HG02885 (cell line): ENCODE measurements around the gene SGMS2.
"Not testable (repeated sequence)": the region's sequence is repeated elsewhere in the genome, so short reads cannot be mapped to it uniquely, and the experiment has no call there.

Experiments used
- ATAC-seq: cut with Tn5 transposase; IDR thresholded peaks from one replicate; pipeline ENCODE4 v1.9.1; 2021; ENCODE audit warnings: mild to moderate bottlenecking; ENCODE audit not compliant: unreplicated experiment, poor library complexity

SGMS2 gene

DNA sequence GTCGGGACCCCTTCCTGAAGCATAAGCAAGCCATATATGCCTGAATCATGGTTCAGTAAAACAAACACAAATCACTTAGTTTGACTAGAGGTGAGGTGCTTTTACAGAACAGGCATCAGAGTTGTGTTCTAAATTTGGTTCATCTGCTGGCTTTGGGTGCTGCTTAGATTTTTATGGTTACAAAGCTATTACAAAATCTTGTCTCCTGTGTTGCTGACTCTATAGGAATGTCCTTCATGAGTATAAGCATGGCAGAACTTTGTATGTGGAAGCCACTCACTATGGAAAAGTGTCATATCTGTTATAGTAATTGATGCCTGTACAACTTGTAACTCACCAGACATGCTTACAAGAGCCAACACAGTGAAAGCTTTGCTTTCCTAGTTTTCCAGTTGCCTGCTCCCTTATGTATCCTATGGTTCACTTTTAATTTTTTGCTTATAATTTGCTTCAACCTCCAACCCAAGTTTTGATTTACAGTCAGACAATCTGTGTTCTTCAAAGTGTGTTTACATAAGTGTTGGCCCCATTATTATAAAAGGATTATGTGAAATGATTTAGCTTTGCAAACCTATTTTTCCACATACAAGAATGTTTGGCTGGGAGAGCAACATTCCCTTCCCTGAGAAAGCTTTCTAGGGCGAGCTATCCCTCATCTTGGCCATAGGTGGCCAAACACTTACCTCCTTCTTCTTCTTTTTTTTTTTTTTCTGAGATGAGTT lies 76.6 kb downstream of the SGMS2 start:
- no peak for ATAC-seq

DNA sequence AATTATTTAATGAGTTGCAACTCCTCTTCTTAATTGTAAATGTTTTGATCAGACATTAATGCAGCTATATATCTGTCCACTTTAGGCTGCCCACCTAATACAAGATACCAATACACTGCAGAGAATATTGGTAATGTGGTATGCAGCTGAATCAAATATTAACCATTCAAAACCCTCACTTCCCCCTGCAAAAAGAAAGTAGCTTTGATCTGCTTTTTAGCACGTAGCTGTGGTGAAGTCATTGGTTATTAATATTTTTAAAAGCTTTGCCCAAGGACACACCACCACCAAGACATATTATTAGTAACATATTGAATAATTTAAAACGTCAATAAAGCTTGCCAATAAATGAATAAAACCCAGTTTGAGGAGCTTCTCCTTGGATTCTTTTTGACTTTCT lies 78.0 kb downstream of the SGMS2 start:
- ATAC-seq: peak; percentile 56

DNA sequence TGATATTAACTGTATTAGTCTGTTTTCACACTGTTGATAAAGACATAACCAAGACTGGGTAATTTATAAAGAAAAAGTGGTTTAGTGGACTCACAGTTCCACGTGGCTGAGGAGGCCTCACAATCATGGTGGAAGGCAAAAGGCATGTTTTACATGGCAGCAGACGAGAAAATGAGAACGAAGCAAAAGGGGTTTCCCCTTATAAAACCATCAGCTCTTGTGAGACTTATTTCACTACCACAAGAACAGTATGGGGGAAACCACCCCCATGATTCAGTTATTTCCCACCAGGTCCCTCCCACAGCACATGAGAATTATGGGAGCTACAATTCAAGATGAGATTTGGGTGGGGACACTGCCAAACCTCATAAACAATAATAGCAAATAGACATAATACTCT lies 80.3 kb downstream of the SGMS2 start:
- ATAC-seq: not testable (repeated sequence)

DNA sequence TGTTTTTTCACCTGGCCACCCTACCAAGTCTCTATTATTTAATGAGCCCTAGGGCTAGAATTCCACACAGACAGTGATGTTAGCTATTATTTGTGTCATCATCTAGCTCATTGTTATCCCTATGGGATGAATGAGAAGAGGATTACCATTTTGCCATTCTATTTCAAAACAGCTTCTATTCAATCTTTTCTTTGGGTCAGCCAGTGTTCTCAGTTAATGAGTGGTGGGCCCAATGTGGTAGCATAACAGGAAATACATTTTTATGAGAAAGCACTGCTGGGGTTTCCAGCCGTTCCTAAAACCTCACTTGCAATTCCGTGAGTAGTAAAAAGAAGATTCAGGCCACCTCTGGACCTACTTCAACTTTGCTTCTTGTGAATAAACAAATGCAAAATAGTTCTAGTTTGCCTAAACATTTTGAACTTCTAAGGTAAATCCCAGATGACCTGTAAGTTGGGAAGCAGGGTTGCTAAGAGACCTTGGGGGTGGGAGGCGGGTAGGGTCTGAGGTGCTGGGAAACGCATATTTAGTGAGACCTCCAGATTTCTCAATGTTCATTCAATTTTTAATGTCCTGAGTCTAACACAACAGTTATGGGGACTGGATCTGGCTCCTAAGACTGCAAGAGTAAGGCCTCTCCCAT lies 81.8 kb downstream of the SGMS2 start:
- no peak for ATAC-seq

DNA sequence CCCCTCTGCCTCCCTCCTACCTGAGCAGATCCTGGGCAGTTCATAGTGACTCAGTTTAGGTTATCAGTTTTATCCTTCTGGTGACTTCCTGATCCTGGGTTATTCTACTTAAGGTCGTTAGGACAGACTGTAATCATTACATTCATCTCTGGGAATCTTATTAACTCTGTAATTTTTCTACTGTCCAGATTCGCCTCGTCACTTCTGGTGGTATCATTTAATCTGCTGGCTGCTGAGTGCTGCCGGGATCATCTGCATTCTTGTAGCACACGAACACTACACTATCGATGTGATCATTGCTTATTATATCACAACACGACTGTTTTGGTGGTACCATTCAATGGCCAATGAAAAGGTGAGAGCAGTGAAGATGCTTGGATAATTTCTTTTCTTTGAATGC lies 83.6 kb downstream of the SGMS2 start:
- ATAC-seq: no peak

DNA sequence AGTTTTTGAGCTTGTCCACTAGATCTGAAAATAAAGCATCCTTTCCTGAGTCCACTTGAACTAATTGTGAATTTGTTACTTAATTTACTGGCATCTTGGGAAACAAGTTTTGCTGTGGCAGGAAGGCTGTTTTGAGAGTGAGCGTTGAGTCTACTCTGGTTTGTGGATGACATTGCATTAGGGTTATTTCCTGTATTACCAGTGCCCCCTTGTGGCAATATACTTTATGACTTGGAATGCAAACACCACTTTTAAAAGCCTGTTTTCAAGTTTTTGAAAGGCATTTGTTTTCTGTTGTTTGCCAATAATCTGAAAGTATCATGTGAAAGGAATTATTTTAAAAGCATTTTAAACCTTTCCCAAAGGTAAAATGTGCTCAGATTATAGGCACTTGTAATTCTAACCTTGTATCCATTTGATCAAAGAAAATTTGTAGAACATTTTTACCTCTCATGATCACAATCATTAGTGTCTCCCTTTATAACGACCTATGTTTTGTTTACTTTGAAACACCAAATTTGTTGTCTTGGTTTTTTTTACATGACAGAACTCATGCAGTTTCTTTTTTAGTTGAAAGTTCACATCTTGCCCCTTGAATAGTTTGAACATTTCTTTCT lies 88.7 kb downstream of the SGMS2 start:
- ATAC-seq: peak; percentile 96

DNA sequence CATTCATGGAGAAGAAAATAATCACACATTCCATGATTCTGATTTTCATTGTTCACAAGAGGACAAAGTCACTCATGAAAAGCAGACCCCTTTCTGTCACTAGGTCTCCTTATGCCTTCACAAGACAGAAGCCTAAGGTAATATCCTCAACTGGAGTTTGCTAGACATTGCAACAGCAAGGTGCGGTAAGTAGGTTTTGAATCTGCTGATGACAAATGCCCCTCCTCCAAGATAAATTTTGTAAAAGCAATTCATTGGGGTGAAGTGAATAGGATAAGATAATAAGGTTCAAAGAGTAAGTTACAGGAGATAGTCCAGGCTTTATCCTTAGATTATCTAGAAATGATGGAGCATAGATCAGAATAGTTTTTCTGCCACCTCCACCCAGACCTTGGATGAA lies 90.5 kb downstream of the SGMS2 start:
- no peak for ATAC-seq

DNA sequence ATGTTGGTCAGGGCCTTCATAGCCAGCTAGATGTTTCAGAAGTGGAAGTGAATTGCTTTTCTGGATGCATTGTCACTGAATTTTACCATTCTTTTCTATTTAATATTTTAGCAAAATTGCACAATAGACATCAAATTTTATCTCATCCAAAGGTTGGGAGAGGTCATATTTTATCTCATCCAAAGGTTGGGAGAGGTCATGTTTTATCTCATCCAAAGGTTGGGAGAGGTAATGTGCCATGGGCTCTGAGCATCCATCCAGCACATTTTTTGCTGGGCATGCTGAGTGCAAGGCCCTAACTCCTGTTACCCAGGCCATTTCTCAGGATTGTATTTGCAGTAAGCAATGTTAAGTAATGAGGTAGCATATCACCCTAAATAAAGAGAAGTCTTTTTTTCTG lies 91.9 kb downstream of the SGMS2 start:
- ATAC-seq: no peak

DNA sequence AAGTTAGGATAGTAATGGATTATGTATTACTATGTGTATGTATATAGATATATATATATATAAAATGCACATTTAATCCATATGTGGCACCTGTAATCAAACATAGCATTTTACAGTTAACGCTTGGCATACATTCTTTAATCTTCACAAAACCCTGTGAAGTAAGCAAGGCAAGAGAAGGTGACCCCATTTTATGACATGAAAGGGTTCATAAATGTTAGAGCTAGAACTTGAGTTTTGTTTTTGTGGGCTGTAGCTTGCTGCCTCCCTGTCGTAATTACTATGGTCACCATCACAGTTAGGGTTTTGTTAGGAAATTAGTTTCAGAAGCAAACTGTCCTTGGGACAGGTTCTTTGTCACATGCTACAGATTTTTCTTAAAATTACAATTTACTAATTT lies 92.8 kb downstream of the SGMS2 start:
- no peak for ATAC-seq

DNA sequence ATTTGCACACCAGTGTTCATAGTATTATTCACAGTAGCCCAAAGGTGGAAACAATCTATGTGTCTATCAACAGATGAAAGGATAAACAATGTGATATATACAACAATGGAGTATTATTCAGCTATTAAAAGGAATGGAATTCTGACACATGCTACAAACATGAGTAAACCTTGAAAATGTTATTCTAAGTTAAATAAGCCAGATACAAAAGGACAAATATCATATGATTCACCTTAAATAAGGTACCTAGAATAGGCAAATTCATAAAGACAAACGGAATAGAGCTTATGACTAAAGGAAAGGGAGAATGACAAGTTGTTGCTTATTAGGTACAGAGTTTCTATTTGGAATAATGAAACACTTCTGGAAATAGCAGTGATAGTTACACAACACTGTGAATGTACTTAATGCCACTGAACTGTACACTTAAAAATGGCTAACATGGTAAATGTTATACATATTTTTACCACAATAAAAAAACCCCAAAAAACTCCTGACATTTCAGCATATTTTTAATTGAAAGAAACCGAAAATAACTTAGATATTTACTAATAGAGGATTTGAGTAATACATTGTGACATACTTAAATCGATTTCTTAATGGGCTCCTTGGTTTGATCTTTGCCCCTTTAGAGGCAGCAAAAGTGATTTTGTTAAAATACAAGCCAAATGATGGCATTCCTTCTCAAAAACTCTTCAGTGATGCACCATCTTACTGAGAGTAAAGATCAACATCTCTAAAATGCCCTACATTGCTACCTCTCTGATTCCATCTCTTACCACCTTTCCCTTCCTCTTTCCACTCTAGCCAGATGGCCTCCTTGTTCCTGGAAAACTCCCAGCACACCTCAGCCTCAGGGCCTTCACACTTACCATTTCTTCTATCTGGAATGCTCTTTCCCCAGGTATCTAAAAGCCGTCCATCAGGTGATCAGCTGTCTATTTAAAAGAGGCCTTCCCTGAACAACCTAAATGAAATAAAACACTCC lies 98.0 kb downstream of the SGMS2 start:
- ATAC-seq: no peak

DNA sequence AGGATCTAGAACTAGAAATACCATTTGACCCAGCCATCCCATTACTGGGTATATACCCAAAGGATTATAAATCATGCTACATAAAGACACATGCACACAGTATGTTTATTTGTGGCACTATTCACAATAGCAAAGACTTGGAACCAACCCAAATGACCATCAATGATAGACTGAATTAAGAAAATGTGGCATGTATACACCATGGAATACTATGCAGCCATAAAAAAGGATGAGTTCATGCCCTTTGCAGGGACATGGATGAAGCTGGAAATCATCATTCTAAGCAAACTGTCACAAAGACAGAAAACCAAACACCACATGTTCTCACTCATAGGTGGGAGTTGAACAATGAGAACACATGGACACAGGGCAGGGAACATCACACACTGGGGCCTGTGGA lies 101.0 kb downstream of the SGMS2 start:
- not testable (repeated sequence) for ATAC-seq

DNA sequence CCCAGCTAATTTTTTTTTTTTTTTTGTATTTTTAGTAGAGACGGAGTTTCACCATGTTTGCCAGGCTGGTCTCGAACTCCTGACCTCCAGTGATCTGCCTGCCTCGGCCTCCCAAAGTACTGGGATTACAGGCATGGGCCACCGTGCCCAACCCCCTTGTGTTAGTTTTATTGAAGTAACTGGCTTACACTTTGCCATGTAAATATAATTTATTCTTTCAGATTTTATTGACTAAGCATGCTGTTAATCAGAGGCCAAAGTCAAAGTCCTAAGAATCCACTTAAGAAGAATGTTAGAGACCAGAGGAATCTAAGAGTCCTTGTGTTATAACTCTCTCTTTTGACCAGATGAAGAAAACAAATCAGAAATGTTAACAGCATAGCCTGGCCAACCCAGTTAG lies 102.1 kb downstream of the SGMS2 start:
- ATAC-seq: not testable (repeated sequence)

DNA sequence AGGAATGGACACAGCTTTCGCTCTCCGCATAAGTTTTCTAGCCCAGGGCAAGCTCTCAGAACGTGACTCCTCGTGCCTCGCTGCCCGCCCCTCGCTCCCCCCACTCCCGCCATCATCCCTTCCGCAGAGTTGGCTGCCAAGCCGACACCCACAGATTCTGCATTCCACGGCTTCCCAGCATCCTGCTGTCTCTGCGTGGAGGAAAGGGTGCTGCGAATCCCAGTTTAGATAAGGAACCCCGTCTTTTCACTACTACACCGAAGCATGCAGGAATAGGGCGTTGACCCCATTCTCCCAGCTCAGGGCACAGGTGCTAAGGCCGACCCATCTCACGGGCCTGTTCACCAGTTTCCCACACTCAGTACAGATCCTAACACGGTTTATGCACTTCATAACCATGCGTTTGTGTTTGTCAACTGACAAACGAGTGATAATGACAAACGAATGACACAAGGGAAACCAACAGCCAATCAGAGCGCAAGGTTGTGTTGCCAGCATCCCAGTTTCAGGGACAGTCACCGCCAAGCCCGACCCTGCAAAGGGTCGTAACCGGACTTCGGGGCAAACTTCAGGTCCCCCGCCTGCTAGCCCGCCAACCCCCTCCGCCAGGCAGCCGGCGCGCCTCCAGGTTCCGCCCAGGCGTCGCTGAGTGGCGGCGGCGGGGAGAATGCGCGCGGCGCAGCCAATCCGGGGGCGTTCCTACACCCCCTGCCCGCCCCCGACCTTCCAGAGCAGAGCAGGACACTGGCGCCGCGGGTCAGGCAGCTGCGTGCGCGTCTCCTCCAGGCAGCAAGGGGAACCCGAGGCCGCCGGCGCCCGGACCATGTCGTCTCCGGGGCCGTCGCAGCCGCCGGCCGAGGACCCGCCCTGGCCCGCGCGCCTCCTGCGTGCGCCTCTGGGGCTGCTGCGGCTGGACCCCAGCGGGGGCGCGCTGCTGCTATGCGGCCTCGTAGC lies 106.4 kb downstream of the SGMS2 start, which contains the start of gene CYP2U1:
Gene CYP2U1 (plus strand): TSS at position 729 of the 954 bp plus-strand sequence. CDS start 95 bp downstream, at position 824.
- ATAC-seq: peak; percentile 93

DNA sequence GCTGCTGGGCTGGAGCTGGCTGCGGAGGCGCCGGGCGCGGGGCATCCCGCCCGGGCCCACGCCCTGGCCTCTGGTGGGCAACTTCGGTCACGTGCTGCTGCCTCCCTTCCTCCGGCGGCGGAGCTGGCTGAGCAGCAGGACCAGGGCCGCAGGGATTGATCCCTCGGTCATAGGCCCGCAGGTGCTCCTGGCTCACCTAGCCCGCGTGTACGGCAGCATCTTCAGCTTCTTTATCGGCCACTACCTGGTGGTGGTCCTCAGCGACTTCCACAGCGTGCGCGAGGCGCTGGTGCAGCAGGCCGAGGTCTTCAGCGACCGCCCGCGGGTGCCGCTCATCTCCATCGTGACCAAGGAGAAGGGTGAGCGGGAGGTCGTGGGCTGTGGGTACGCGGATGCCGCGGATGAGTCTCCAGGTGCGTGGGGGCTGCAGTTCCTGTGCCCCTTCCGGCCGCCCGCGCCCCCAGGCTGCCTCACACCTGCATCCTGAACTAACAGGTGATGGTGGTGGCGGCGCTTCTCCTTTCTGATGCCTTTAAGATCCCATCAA lies 107.1 kb downstream of the SGMS2 start:
- ATAC-seq: peak; percentile 17

DNA sequence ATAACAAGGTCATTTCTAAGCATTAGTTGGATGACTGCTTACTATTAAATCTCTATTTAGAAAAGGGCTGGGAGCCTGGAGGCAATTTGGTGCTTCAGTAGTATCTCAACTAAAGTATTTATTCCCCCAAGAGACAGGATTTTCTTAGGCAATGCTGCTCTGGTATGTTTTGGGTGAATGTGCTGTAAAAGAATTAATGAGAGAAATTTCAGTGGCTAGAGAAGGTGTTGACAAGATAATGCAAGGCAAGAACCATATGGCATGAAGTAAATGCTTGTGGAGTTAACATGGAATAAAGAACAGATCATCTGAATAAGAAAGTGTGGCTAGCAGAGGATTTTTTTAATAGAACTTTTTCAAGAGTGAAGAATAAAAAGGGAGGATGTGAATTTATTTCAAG lies 110.5 kb downstream of the SGMS2 start:
- ATAC-seq: no peak

DNA sequence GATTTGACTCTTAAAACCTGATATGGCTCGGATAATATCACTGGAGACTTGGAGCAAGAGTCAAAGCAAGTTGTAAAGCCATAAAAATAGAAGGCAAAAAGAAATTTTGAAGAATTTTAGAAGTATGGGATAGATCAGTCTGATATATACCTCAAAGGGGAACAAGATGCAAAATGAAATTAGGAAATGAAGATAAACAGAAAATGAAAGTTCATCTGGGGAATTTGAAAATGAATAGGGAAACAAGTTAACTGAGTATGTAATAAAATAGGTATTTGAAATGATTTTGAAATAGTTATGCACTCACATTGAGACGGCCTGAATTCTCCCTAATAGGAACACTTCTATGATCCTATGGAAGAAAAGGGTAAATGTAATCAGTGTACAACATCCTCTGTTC lies 112.3 kb downstream of the SGMS2 start:
- ATAC-seq: peak; percentile 56

DNA sequence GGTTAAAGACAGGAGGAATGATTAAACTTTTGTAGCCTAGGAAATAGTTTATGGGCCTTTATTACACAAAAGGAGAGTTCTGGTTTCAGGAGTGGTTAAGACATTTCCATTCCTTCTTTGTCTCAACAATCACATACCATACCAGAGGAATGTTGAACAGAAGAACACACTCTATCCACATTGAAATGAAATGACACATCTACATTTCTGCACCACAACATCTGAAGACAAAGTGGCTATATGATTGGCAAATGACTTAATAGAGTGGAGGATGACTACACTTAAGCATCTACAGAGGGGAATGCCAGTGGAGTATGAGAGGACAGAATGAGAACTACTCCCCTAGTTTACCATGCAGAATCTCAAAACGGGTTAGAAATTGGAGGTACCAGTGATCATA lies 114.6 kb downstream of the SGMS2 start:
- no peak for ATAC-seq

DNA sequence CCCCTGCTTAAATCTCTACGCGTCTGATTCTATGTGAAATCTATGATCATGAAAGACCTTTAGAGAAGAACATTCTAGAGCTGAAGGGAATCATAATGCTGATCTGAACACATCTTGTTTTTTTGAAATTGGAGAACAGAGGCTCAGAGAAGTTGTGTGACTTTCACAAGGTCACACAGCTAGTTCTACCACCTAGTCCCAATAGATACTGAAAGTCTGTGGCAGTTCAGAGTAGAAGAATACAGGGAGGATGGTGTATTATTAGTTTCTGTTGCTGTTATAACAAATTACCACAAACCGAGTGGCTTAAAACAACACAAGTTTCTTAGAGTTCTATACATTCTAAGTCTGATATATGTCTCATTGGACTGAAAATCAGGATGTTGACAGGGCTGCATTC lies 121.1 kb downstream of the SGMS2 start:
- no peak for ATAC-seq
